ENCODE results near the gene SLCO3A1. TPM values are rescaled to one million over a fixed set of nuclear protein-coding genes. Genes with fewer than 3 reads are reported as not detected.

SLCO3A1 gene
- total and polyA plus RNA-seq, 2 of the 8 experiments (the other 6 are each of a cell fraction or from before 2014, with no cell fraction given), result 15.1 to 20.4 TPM

DNA sequence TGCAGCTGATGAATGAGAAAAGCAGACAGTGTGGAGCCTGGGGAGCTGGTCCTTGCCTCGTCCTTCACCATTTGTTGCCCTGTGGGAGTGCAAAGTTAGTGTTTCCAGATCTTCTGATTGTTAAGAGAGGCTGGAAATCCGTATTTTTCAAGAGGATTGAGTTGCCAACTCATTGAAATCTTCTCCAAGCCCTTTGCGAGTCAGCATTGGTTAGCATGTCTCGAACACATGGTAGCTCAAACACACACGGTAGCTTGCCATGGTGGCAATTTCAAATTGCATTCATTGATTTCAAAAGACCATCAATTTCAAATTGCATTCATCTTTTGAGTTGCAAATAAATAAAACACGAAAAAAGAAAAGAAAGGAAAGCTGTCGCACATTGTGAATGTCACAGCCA is 70.7 kb downstream of the SLCO3A1 start:
- no peak overlapping the region for H2BK5ac ChIP-seq (ENCODE audit: low read depth, low read length)
- no peak for FAIRE-seq
- no peaks in the 10 kb centered on the region for H3K23me2 ChIP-seq (ENCODE audit: low read depth, low read length)
- no peak overlapping the region for H4K5ac ChIP-seq (ENCODE audit: insufficient read length, low read depth, low read length)
- POLR2A ChIA-PET (ENCODE audit: partially characterized antibody), result interaction anchor here (0.6 kb wide), 1 partner anchor 265 kb away, joined by 3 read pairs; no protein-coding TSS in a partner anchor
- no peak for DNase-seq (ENCODE audit: low read depth in 1 of 2, low spot score in 2 of 2)
- no peak overlapping the region for H3K14ac ChIP-seq (ENCODE audit: insufficient read length)
- no peaks in the 10 kb centered on the region for H3K9me3 ChIP-seq (ENCODE audit: insufficient read depth in 2 of 2, low read depth in 1 of 2, low read length in 1 of 2)
- no peak overlapping the region for H2AK5ac ChIP-seq (ENCODE audit: low read depth, low read length)
- H3K4me1 ChIP-seq (replicated peaks in 1 of 4; ENCODE audit: control insufficient read depth in 3 of 4, insufficient read depth in 4 of 4, low read length in 3 of 4), result peaks cover 8 to 30% (median 18%) of the 10 kb centered on the region in 4 experiments; a peak in 6 of 7 replicates
- no peak overlapping the region for H2BK15ac ChIP-seq (ENCODE audit: low read length)
- no peak overlapping the region for H4K8ac ChIP-seq (ENCODE audit: extremely low read depth, insufficient read depth, low read length)
- no peak overlapping the region for H3K4me3 ChIP-seq (ENCODE audit: extremely low read depth in 1 of 4, insufficient read depth in 2 of 4, low read depth in 3 of 4, low read length in 4 of 4)
- H2AFZ ChIP-seq (ENCODE audit: low read length), result no peak overlapping the region
- no peak overlapping the region for H3K18ac ChIP-seq (ENCODE audit: extremely low read depth, low read length)
- no peak overlapping the region for H3K9ac ChIP-seq (replicated peaks in 1 of 4; ENCODE audit: extremely low read depth in 1 of 4, low read depth in 3 of 4, low read length in 3 of 4)
- H3K27me3 ChIP-seq (replicated peaks in 1 of 4; ENCODE audit: control insufficient read depth in 3 of 4, extremely low read depth in 1 of 4, insufficient read depth in 3 of 4, low read length in 3 of 4), result no peaks in the 10 kb centered on the region; a peak in 1 of 7 replicates
- H2BK12ac ChIP-seq (ENCODE audit: low read depth, low read length), result no peak overlapping the region
- no peaks in the 10 kb centered on the region; a peak in 1 of 4 replicates for H3K79me2 ChIP-seq (ENCODE audit: control insufficient read depth in 1 of 2, insufficient read depth in 2 of 2, low read length in 2 of 2)
- H4K20me1 ChIP-seq (replicated peaks in 1 of 2; ENCODE audit: control insufficient read depth in 1 of 2, insufficient read depth in 2 of 2, low read length in 2 of 2), result no peaks in the 10 kb centered on the region
- H3K27ac ChIP-seq (ENCODE audit: low read depth, low read length), result no peak overlapping the region
- TF ChIP-seq CEBPB (IDR thresholded peaks at IDR 0.05; ENCODE audit: low read depth, low read length) (no peak), SP2 (IDR thresholded peaks at IDR 0.05; ENCODE audit: low read length) (no peak), NRF1 (IDR thresholded peaks at IDR 0.05; ENCODE audit: low read depth, low read length) (no peak)
- 81% methylated on average over 7 of the region's 7 CpGs; no CpG with 5 or more reads in 1 of the 2 experiments for WGBS, 2 experiments (ENCODE audit: extremely low coverage in 1 of 2, insufficient coverage in 1 of 2, insufficient read length in 1 of 2, insufficient replicate concordance in 2 of 2, low coverage in 1 of 2, low lambda C conversion rate in 2 of 2, missing lambda C conversion rate in 1 of 2)
- H3K36me3 ChIP-seq (ENCODE audit: control insufficient read depth in 2 of 4, insufficient read depth in 4 of 4, low read length in 3 of 4), result no peaks in the 10 kb centered on the region
- CTCF ChIA-PET (ENCODE audit: partially characterized antibody), result interaction anchor here (1.4 kb wide), 1 partner anchor 22 kb away, joined by 3 read pairs; no protein-coding TSS in a partner anchor
- no peak overlapping the region for H2BK20ac ChIP-seq (ENCODE audit: low read length)
- no peak overlapping the region for H2BK120ac ChIP-seq (replicated peaks; ENCODE audit: low read depth, low read length)
- peaks cover 2% of the 10 kb centered on the region; the same call in 1 of the 2 replicates for H3K79me1 ChIP-seq (ENCODE audit: low read depth, low read length)
- no peak overlapping the region for H4K91ac ChIP-seq (replicated peaks; ENCODE audit: insufficient read length, low read length)
- H3K4ac ChIP-seq (replicated peaks; ENCODE audit: insufficient read length, low read depth, low read length), result no peak overlapping the region
- H3K4me2 ChIP-seq (ENCODE audit: insufficient read depth in 1 of 2, low read depth in 2 of 2, low read length in 2 of 2), result no peak overlapping the region; a peak in 1 of 4 replicates
- H3K56ac ChIP-seq (replicated peaks; ENCODE audit: insufficient read length, low read depth, low read length), result no peak overlapping the region
- H3K23ac ChIP-seq (ENCODE audit: insufficient read length), result no peak overlapping the region
